GM11168 (cell line): ENCODE data around the gene GPC3.

ENCODE experiments used
- in situ Hi-C: fragments of 300-500 bp; cut with MboI; formaldehyde crosslinking; loops from one replicate; pipeline ENCODE4 v1.12.0; 2022; ENCODE audit warnings: low sequenced_read_pairs; ENCODE audit not compliant: unreplicated experiment

GPC3 gene

DNA sequence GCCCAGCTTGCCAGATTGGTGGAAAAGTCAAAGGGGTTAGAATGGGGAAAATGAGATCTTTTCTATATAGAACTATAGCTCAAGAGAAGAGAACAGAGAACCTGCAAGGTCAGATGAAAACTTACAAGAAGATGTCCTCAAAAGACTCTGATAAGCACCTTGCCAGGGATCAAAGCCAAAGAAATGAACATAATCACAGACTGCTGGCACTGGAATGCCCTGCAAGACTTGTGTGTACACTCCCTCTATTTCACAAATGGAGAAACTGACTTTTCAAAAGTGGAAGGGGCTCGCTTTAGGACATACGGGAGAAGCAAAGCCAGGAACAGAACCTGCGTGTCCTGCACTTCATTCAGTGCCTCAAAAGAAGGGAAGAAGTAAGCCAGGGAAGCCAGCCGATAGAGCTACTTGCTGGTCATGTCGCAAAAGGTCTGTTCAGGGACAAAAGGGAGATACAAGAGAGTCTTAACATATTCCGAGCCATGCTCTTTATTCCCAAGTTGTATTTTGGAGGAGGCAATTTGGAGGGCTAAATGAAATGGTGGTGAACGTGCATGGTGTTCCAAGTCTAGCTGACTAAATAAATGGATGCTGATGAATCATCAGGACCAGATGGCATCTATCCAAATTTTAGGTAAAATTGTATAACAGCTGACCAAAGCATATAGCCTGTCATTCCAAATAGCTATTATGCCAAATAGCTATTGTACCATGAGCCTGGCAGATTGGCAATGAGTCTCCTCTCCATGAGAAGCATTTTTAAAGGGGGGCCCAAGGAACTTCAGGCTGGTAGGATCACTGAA, 394.5 kb downstream of the GPC3 start:
- in situ Hi-C loops, result no loop called here

DNA sequence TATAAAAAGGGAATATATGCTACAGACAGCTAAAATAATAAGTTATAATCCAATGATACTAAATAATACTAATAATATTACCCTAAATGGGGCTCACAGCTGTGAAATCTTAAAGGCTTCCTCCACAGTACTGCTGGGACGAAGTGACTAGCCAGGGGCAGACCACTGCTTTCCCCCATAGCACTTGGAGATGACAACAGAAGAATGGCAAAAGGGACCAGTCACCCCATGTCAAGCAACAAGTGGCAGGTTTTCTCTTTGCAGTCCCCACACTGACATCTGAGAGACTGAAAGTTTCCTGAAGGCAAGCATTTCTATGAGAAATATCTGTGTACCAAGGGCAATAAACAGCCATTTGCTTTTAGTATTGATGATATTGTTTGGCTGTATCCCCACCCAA, 396.6 kb downstream of the GPC3 start:
- in situ Hi-C loops, result no loop called here

DNA sequence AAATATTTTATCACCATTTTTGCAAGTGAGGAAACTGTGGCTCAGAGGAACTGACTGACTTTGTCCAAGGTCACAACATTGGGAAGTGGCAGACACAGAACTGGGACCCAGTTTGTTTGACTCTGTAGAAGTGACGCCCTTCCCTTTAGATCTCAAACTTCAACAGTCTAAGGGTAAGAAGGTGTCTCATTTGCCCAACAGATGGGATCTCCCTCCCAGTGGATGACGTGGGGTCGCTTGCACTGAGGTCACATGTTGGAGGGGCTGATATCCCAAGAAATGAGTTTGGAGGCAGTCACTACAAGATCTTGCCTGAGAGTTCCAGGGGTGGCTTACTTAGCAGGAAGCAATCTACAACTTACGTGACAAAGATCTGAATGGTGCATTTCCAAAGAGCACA, 397.6 kb downstream of the GPC3 start:
- in situ Hi-C loops, result no loop called here

DNA sequence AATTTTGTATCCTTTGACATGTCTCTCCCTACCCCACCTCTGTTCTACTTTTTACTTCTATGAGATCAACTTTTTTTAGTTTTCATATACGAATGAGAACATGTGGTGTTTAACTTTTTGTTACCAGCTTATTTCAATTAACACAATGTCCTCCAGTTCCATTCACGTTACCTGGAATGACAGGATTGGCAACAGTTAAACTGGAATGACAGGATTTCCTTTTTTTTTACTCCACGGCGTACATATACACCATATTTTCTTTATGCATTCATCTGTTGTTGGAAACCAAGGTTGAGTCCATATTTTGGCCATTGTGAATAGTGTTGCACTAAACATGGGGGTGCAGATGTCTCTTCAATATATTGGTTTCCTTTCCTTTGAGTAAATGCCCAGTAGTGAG, 398.3 kb downstream of the GPC3 start:
- in situ Hi-C loops, result no loop called here

DNA sequence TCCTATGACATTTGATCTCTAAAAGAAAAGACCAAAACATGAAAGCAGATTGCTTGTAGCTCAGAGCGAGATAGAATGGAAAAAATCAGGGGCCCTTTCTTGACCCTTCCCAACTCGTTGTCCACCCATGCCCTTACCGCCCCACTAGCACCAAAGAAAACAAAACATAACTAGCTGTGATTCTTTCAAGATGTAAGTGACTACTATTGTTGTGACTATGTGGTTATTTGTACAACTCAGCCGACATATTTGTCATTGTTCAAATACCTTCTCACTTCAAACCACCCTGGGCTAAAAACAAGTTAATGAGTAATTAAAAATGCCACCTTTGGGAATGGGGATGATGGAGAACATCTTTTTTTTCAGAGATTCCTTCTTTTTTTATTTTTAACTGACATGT, 399.0 kb downstream of the GPC3 start:
- in situ Hi-C loops, result no loop called here

DNA sequence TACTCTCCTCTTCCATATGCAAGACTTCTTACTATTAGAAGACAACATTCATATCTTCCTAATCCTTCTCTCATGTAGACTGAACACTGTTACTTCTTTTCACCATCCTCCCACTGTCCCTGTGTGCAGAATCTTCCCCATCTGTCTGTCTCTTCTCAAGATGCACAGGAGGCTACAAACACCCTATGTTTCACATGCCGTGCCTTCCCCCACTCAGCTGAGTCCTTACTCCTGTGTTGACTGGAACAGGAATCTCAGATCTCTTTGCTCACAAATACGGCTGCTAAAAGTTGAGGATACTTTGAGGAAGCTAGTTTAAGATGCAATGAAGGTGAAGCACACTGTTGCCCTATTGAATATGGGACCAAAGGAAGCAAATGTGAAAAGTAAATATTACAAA, 401.6 kb downstream of the GPC3 start:
- in situ Hi-C loops, result no loop called here

DNA sequence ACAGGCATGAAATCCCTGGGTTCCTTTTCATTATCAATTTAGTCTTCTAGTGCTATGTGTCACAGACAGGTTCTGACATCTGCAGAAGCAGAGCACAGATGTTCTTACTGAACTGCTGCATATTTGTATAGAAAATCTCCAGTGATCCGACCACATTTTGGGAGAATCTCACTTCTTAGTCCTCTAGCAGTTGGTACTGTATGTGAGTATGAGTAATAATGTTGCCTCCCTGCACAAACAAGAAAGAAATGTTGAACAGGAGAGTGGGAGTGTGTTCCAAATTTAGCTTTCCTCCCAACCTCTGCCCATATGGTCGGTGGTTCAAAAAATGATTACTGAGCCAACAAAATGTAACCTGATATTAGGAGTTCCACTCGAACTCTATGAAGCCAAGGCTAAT, 404.8 kb downstream of the GPC3 start:
- in situ Hi-C loops, result no loop called here

DNA sequence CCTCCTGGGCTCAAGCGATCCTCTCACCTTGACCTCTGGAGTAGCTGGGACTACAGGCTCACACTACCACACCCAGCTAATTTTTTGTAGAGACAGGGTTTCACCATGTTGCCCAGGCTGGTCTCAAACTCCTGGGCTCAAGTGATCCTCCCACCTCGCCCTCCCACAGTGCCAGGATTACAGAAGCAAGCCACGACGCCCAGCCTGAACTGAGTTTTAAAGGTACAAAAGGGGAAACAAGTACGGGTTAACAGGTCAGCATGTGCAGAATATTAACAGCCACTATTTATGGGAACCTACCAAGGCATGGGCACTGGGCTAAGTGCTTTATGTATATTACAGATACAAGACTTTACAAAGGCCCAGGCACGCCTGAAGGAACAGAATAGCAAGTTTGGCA, 405.8 kb downstream of the GPC3 start:
- in situ Hi-C loops, result no loop called here

DNA sequence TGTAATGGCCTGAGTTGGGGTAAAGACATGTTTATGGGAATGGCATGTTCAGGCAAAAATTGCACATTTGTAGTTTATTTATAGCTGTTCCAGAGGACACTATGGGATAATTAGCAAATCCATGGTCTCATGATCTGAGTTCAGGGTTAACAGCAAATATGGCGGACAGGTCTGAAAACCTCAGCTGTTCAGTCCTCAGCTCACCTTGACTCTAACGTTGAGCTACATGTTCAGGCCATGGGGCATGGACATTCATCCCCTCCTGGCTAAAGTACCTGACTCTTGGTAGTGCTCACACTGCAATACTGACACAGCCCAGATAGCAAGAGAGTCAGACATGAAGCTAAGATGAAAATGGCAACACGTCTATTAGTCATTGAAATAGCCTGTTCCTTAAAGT, 408.5 kb downstream of the GPC3 start:
- in situ Hi-C loops, result no loop called here

DNA sequence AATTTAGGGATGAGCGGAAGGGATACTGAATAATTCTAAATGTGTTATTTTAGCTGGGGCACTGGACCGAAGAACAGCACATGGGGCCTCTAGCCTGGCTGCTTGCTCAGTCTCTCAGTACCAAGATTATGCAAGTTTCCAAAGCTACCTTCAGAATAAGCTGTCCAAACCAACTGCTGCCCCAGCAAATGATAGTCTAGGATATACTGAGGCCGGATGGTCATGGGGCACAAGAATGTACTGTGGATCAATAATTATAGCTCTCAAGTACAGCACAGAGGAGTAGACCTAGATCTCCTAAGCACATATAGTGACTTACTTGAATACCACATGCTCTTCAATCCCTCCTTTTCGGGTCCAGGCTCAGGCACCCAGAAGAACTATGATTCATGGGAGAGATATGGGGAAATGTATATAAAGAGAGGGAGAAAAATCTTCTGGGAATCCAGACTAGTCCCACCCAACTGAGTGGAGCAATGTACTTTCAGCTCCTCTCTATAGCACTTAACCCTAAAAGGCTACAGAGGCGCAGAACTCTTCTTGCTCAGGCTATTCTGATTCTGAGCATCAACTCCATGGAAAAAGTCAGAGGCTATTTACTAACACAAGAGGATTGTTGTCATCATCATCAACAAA, 409.8 kb downstream of the GPC3 start:
- in situ Hi-C loops, result no loop called here

DNA sequence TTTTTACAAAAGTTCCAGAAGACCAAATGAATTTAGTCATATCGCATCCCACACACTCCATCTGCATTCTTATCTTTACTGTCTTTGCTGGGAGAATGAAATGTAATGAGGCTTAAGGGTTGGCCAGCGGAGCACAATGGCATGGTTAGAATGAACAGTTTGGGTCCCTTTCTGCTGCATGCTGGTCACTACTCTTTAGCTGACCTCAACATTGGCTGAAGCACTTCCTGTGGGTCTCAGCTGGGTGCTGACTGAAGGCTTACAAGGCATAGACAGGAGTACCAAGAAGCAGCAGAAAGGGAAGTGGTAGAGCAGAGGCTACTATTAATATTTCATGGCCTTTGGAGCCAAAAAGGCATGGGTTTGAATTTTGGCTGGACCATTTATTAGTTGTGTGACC, 410.7 kb downstream of the GPC3 start:
- in situ Hi-C loops, result no loop called here

DNA sequence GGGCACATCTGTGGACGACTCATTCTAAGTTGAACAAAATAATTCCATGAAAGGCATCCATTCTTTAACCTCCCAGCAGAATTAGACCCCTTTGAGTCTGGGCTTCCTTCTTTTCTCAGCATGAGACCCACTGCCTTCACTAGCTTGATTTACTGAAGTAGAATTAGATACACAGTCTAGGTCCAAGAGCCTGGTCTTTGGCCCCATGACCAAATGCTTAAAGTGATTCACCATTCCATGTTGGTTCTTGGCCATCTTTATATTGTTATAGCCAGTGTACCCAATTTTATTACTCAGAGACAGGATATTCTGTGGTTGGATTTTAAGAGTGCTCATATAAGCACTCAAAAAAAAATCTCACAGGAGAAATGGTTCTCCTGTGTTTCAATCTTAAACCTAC, 414.8 kb downstream of the GPC3 start:
- in situ Hi-C loops, result no loop called here

DNA sequence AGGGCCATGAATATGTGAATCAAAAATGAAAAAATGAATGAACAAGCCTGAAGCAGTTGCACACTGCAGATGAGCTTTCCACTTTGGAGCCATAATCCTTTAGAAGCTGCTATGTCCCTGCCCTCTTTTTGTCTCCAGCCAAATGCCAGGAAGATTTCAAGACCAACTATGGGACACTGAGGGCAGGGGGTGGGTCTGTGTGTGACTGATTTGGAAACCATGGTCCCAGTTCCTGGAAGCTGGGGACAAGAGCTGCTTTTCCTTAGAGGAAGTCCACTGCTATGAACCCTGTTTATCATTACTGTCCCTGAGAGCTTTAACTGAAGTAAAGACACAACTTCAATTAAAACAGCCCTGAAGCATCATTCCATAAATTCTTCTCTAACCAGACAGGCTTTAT, 416.2 kb downstream of the GPC3 start:
- in situ Hi-C loops, result no loop called here

DNA sequence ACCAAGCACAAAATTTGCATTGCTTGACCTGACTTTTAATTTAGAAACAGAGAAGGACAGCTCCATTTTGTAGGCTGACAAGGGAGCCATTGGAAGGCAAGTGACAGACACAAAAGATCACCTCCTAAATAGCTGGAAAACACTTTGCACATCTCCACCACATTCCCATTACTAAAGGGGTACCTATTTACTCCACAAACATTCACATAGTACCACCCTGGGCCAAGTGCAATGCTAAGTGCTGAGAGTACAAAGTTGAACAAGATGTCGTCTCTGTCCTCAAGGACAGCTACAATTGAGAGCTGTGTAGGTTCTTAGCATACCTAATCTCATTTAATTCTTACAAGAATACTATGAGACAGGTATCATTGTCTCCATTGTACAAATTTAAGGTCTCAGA, 417.3 kb downstream of the GPC3 start:
- in situ Hi-C loops, result no loop called here

DNA sequence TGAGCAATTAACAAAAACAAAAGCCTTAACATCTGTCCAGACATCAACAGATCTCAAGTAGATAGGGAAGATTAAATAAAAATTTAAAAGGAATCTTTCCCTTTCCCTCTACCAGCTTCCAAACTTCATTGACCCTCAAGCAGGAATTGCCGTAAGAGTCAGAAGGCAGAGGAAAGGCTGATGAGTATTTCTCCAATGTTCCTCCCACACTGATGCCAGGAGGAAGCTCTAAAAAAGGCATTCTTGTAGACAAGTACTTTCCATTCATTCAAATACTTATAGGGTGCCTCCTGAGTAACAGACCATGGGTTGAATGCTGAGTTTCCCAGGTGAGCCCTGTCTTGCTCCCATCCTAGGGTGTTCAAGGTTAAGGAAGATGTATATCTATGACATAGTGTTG, 418.5 kb downstream of the GPC3 start:
- in situ Hi-C loops, result no loop called here

DNA sequence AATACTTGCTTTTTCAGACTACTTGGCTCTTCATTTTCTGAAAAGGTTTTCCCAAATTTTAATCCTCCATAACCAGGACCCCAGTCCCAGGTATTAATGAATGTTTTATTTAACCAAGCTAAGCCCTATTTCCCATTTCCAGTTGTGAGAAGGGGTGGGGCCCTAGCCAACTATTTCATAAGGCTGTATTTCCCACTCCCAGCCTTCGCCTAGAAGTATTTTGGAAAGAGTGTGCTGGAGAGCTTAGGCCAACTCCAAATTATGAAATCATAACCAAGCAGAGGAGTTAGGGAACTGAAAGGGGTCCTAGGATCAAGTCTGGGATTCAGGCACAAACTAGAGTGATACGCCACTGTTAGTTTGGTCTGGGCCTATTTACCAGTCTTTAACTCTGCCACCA, 421.7 kb downstream of the GPC3 start:
- in situ Hi-C loops, result no loop called here

DNA sequence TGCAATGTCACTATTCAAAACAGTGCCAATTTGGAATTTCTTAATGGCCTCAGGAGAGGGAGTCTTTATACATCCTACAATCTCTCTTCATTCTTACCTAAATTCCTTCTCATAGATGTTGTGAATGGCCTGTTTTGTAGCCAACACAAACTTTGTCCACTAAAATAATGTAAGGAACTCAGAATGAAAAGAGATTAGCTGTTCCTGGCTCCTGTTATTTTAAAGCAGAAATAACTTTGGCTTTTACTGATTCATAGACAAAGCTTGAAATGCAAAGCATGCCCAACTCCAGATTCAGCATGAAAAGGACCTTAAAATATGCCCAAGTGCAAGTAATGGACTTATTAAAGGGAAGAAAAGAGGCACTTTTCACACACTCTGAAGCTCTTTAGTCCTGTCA, 424.1 kb downstream of the GPC3 start:
- in situ Hi-C loops, result no loop called here

DNA sequence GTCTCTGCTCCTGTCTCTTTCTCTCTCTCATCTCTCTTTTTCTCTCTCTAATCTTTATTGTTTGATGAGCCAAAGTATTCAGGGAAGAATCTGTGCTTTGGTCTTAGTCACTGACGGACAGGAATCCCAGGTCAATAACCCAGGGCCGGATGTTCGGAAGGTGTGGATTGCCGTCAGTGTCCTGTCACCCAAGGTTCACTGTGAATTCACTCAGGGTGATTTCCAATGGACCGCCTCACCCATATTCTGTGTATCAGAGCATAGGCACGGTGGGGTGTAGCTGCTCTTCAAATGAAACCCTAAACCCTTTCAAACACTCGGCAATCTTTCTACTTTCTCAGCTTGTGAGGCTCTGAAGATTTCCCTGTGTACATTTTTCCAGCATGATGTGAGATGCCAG, 425.5 kb downstream of the GPC3 start:
- in situ Hi-C loops, result no loop called here

DNA sequence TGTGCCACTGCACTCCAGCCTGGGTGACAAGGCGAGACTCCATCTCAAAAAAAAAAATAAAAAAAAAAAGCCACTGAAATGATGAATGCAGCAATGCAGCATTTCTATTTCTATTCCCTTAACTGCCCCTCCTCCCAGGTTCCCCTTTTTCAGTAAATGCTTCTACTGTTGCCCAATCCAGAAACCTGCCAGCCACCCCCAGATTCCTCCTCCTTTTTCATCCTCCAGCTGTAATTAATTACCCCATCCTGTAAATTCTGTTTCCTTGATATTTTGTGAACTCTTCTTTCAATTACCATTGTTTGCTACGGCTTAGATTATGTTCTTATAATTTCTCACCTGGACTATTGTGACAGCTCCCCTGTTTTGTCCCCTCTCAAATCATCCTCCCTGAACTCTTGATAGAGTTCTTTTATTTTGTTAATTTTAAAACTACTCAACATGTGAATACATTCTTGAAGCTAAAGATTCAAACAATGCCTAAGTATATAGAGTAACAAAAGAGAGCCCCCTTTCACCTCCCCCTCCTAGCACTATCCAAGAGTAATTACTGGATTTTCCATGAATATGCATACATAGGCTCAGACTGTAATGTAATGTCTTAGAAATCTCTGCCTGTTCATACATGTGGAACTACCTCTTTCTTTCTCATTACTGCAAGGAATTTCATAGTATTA, 429.5 kb downstream of the GPC3 start:
- in situ Hi-C loops, result no loop called here

DNA sequence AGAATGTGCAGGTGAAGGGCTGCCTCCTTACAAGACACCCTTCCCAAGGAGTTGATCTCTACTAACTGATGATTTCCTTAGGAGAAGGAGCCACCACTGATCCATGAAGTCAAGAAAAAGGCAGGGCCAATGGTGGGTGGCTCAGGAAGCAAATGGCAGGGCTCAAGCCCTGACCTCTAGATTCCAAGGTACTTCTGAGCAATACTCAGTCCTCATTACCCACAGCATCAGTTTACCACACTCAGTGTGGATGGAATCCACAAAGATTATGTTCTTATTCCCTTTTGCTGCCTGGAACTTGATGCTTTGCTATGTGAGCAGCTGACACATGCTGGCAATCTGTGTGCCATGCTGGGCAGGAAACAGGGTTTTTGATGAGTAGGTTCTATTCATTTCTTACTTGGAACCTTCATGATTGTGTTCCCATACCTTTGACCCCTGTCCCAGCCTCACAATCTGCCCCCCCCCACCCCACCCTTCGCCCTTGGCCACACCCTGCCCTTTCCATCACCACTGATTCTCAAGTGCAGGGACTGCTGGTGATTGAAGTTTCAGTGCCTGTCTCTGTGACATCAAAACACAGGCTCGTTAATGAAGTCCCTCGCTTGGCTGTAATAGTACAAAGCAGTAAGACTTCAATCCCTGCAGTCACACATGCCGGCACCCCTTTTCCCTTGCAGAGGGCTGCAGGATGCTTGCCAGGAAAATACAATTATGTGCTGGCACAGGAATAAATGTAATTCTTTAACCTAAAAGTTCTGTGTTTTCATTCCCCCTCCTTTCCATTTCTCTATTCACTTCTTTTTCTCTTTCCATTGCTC, 434.5 kb downstream of the GPC3 start:
- in situ Hi-C loops, result no loop called here
